ENCODE data around the gene ABT1. TPM values are rescaled to one million over a fixed set of nuclear protein-coding genes. Genes with fewer than 3 reads are reported as not detected.

ABT1 gene
- total RNA-seq, 4 donors from 2014 or later, result 11.9 to 17.6 (median 15.0) TPM

DNA sequence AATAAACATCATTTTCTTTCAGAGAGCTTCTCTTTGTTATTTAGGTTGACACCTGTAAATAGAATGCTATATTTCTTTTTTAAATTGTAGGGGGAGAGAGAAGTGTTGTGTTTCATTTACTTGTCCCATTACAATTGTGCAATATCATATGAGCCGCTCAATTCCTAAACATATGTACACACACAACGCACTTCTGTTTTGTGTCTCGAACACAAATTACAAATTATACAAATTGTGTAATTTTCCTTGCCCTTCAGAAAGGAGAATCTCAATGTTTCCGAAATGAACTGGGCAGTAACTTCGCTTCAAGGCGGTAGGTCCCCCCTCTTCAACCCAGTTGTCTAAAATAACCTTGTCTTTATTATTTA is 2.6 kb upstream of the ABT1 start:
- intact Hi-C loops (cut with DNase I), result no loop called here
- WGBS, 2 donors, result 39 to 41% methylated on average over 6 of the region's 6 CpGs
- H3K36me3 ChIP-seq, result peaks cover 8 to 9% of the 10 kb centered on the region in 2 donors
- no peak overlapping the region for H3K4me3 ChIP-seq (replicated peaks in 1 of 3)
- TF ChIP-seq POLR2A (IDR thresholded peaks at IDR 0.05), result no peak
- TF ChIP-seq, protein P1, sequence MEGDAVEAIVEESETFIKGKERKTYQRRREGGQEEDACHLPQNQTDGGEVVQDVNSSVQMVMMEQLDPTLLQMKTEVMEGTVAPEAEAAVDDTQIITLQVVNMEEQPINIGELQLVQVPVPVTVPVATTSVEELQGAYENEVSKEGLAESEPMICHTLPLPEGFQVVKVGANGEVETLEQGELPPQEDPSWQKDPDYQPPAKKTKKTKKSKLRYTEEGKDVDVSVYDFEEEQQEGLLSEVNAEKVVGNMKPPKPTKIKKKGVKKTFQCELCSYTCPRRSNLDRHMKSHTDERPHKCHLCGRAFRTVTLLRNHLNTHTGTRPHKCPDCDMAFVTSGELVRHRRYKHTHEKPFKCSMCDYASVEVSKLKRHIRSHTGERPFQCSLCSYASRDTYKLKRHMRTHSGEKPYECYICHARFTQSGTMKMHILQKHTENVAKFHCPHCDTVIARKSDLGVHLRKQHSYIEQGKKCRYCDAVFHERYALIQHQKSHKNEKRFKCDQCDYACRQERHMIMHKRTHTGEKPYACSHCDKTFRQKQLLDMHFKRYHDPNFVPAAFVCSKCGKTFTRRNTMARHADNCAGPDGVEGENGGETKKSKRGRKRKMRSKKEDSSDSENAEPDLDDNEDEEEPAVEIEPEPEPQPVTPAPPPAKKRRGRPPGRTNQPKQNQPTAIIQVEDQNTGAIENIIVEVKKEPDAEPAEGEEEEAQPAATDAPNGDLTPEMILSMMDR (IDR thresholded peaks at IDR 0.05), result no peak
- no peaks in the 10 kb centered on the region for H3K9me3 ChIP-seq
- no peak overlapping the region for H3K27ac ChIP-seq
- peaks cover 9 to 16% of the 10 kb centered on the region in 2 donors for H3K4me1 ChIP-seq
- H3K27me3 ChIP-seq, result peaks cover 8% of the 10 kb centered on the region
- no peak for DNase-seq

DNA sequence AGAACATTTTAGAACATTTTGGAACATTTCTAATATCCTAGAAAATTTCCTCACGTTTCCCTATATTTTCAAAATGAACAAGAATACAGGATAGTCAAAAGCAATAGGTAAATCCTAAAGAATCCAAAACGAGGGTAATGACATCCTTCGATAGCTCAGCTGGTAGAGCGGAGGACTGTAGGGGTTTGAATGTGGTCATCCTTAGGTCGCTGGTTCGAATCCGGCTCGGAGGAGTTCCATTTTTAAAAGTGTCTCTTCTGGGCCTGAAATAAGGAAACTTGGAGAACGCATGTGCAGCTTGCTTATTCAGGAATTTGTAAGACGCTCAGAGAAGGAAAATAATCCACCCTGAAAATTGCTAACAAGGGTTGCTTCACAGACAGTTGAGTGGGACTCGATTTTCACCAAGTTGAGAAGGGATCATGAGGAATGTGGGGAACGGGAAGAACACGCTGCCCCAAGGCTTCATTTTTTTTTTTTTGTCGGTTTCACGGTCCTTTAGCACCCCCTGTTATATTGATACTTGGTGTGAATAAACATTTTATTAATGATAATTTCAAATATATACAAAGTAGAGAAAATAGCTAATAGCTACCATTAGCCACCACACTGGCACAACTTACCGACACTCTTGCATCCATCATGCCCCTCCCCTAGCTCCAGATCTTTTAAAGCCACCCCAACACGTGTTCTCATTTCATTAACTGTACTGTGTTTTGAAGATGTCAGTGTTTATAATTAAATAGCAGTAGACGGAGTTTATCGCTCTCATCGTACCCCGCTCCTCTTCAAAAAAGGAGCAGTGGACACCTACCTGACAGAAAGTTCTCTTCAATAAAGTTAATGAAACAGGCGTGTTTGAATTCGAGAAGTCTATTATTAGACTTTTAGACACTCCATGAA is 1.8 kb upstream of the ABT1 start:
- intact Hi-C loops (cut with DNase I), result no loop called here
- WGBS, 2 donors, result 22 to 24% methylated on average over 23 of the region's 23 CpGs
- TF ChIP-seq, protein P1 (IDR thresholded peaks at IDR 0.05), result no peak
- TF ChIP-seq POLR2A (IDR thresholded peaks at IDR 0.05), result no peak
- no peak for DNase-seq
- Histone ChIP-seq H3K27ac (peak overlapping the region in 2 of 3 donors; percentile 77 to 87), H3K27me3 (peaks cover 8% of the 10 kb centered on the region), H3K9me3 (no peaks in the 10 kb centered on the region), H3K4me1 (peaks cover 9 to 16% of the 10 kb centered on the region in 2 donors), H3K36me3 (peaks cover 13 to 16% of the 10 kb centered on the region in 2 donors), H3K4me3 (replicated peaks in 1 of 3) (no peak overlapping the region)

DNA sequence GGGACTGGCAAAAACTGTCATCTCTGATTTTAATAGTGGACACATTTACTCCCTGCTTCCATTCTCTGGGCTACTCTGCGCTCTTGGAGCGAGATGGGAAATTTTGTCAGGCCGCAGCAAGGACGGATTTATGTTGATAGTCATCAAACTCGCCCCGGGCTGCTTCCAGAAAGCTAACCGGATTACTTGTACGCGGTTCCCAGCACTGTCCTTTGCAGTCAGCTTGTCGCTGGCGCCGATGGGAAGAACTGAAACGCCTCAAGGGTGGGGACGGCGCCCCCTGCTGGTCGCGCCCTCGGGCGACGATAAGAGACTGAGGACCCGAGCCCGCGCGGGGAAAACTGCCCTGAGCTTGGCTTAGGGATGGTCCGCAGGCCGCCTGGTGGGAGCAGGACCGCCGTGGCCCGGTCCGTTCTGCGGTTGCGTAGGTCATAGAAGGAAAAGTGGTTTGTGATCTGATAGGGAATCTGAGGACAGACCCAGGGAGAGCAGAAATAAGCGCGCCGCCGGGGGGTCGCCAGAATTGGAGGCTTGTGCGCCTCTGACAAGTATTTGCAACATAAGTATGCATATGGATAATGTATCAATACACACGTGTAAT is 984 bp upstream of the ABT1 start:
- Histone ChIP-seq H3K27ac (peak overlapping the region; percentile 60 to 87 (median 77)), H3K9me3 (no peaks in the 10 kb centered on the region), H3K4me3 (replicated peaks in 1 of 3) (peak overlapping the region in 2 of 3 donors; percentile 69 to 88), H3K27me3 (peaks cover 8% of the 10 kb centered on the region), H3K4me1 (peaks cover 9 to 16% of the 10 kb centered on the region in 2 donors), H3K36me3 (peaks cover 15 to 16% of the 10 kb centered on the region in 2 donors)
- intact Hi-C loops (cut with DNase I), result no loop called here
- DNase-seq, result peak; percentile 92 to 93
- peak in 1 of 2 donors; percentile 32 for TF ChIP-seq POLR2A (IDR thresholded peaks at IDR 0.05)
- TF ChIP-seq, protein P1 (IDR thresholded peaks at IDR 0.05), result peak; percentile 83 to 94 (median 91)
- 1% methylated on average over 17 to 39 of the region's 39 CpGs for WGBS, 2 donors

DNA sequence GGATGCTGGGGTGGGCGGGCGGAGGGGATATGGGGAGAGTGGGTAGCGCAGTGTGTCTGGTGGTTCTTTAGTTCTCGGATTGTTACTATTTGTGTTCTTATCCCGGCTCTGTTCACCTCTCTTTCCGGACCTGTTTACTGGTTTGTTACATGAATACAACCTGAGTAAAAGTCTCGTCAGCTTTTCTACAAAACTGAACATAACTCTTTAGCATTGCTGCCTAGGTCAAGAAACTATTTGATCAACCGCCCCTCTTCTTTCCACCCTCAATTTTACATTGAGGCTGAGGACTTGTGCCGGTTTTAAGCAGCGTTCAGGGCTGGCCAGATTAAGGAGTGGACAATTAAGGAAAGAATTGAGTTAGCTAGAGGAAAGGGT is 625 bp downstream of the ABT1 start:
- intact Hi-C loops (cut with DNase I), result no loop called here
- TF ChIP-seq POLR2A (IDR thresholded peaks at IDR 0.05), result no peak
- TF ChIP-seq, protein P1 (IDR thresholded peaks at IDR 0.05), result no peak
- Histone ChIP-seq H3K4me3 (replicated peaks in 1 of 3) (peak overlapping the region; percentile 70 to 95 (median 88)), H3K9me3 (no peaks in the 10 kb centered on the region), H3K27ac (peak overlapping the region in 2 of 3 donors; percentile 77 to 87), H3K4me1 (peaks cover 9 to 16% of the 10 kb centered on the region in 2 donors), H3K36me3 (peaks cover 15 to 16% of the 10 kb centered on the region in 2 donors), H3K27me3 (peaks cover 8% of the 10 kb centered on the region)
- no peak for DNase-seq
- 4% methylated on average over 10 of the region's 10 CpGs for WGBS, 2 donors

DNA sequence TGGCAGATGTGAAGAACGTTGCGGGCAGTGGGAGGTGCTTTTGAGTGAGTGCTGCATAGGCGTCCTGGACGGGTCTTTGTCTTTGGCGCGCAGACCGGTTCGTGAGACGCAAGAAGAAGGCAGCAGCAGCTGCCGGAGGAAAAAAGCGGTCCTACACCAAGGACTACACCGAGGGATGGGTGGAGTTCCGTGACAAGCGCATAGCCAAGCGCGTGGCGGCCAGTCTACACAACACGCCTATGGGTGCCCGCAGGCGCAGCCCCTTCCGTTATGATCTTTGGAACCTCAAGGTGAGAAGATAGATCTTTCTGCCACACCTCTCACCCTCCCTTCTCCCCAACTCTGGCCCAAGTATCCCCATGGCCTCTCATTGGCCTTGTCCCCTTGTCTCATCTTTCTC is 1.1 kb downstream of the ABT1 start:
- peaks cover 15 to 16% of the 10 kb centered on the region in 2 donors for H3K36me3 ChIP-seq
- H3K9me3 ChIP-seq, result no peaks in the 10 kb centered on the region
- peak overlapping the region in 2 of 3 donors; percentile 88 to 95 for H3K4me3 ChIP-seq (replicated peaks in 1 of 3)
- 68 to 70% methylated on average over 21 of the region's 21 CpGs for WGBS, 2 donors
- DNase-seq, result no peak
- no peak overlapping the region for H3K27ac ChIP-seq
- TF ChIP-seq, protein P1 (IDR thresholded peaks at IDR 0.05), result no peak
- no peak for TF ChIP-seq POLR2A (IDR thresholded peaks at IDR 0.05)
- H3K27me3 ChIP-seq, result peaks cover 8% of the 10 kb centered on the region
- intact Hi-C loops (cut with DNase I), result no loop called here
- peaks cover 9 to 16% of the 10 kb centered on the region in 2 donors for H3K4me1 ChIP-seq
